ENCODE measurements around the gene GSS.
A peak's percentile ranks its signal among the peaks of the same experiment; 100 is the strongest.
"Not testable (repeated sequence)": the region's sequence is repeated elsewhere in the genome, so short reads cannot be mapped to it uniquely, and the experiment has no call there.

Gene GSS

GRCh38 chr20:34907616-34908469 lies 47.8 kb downstream of the GSS start:
- peak; percentile 18 for DNase-seq (ENCODE audit: low spot score)

- DNase-seq (ENCODE audit: low spot score) = no peak
Measured at GRCh38 chr20:34904202-34904621, 51.4 kb downstream of the GSS start.

GRCh38 chr20:34898731-34899130 lies 56.9 kb downstream of the GSS start:
- not testable (repeated sequence) for DNase-seq (ENCODE audit: low spot score)

- not testable (repeated sequence) for DNase-seq (ENCODE audit: low spot score)
Measured at GRCh38 chr20:34898129-34898528, 57.5 kb downstream of the GSS start.

- no peak for DNase-seq (ENCODE audit: low spot score)
Measured at GRCh38 chr20:34896086-34896621, 59.5 kb downstream of the GSS start.

GRCh38 chr20:34895465-34895864 lies 60.1 kb downstream of the GSS start:
- no peak for DNase-seq (ENCODE audit: low spot score)

- DNase-seq (ENCODE audit: low spot score) = no peak
Measured at GRCh38 chr20:34894723-34895122, 60.9 kb downstream of the GSS start.

- no peak for DNase-seq (ENCODE audit: low spot score)
Measured at GRCh38 chr20:34892671-34893070, 62.9 kb downstream of the GSS start.

GRCh38 chr20:34891166-34892062 lies 64.2 kb downstream of the GSS start:
- DNase-seq (ENCODE audit: low spot score) = no peak

GRCh38 chr20:34888468-34888867 lies 67.1 kb downstream of the GSS start:
- no peak for DNase-seq (ENCODE audit: low spot score)

- DNase-seq (ENCODE audit: low spot score) = no peak
Measured at GRCh38 chr20:34887023-34887422, 68.6 kb downstream of the GSS start.

GRCh38 chr20:34886122-34886521 lies 69.5 kb downstream of the GSS start:
- no peak for DNase-seq (ENCODE audit: low spot score)

- DNase-seq (ENCODE audit: low spot score) = no peak
Measured at GRCh38 chr20:34884260-34884659, 71.3 kb downstream of the GSS start.

- DNase-seq (ENCODE audit: low spot score) = no peak
Measured at GRCh38 chr20:34883809-34884208, 71.8 kb downstream of the GSS start.

- DNase-seq (ENCODE audit: low spot score) = no peak
Measured at GRCh38 chr20:34883087-34883688, 72.4 kb downstream of the GSS start.

- DNase-seq (ENCODE audit: low spot score) = no peak
Measured at GRCh38 chr20:34881689-34882088, 73.9 kb downstream of the GSS start.

GRCh38 chr20:34880971-34881370 lies 74.6 kb downstream of the GSS start:
- DNase-seq (ENCODE audit: low spot score) = not testable (repeated sequence)

- no peak for DNase-seq (ENCODE audit: low spot score)
Measured at GRCh38 chr20:34880215-34880850, 75.3 kb downstream of the GSS start.
